Testis (tissue), 3 donors: ENCODE results near the gene SIMC1. TPM values are rescaled to one million over a fixed set of nuclear protein-coding genes. Genes with fewer than 3 reads are reported as not detected.

Experiments
- DNase-seq: peaks from one replicate; pipeline ENCODE4 v3.0.0-alpha.2; 2019
- H3K27ac ChIP-seq, 2 donors: fragments of 200-600 bp; sonication (generic); one replicate each; pipeline ENCODE4 v1.5.1; 2019
- H3K27me3 ChIP-seq: fragments of 200-600 bp; sonication (generic); one replicate; pipeline ENCODE4 v1.5.1; 2019
- H3K36me3 ChIP-seq: fragments of 200-600 bp; sonication (generic); one replicate; pipeline ENCODE4 v1.5.1; 2017; ENCODE audit warnings: low read depth; ENCODE audit errors: missing control alignments
- H3K4me1 ChIP-seq: fragments of 200-600 bp; sonication (generic); one replicate; pipeline ENCODE4 v1.5.1; 2019
- H3K4me3 ChIP-seq, 2 donors: fragments of 200-600 bp; sonication (generic); one replicate each; pipeline ENCODE4 v1.5.1; 2017 to 2019
- H3K9me3 ChIP-seq: fragments of 200-600 bp; sonication (generic); one replicate; pipeline ENCODE4 v1.5.1; 2017
- POLR2A ChIP-seq: fragments of 450-650 bp; IDR thresholded peaks from one replicate; pipeline ENCODE4 v1.6.1; 2017; ENCODE audit warnings: antibody characterized with exemption, mild to moderate bottlenecking, moderate library complexity
- WGBS, 2 donors: methylation state at CpG; one replicate each; pipeline ENCODE4 v1.1.5; 2018; 5-methylcytosine and 5-hydroxymethylcytosine counted together
- intact Hi-C: fragments of 100-400 bp; cut with DNase I; formaldehyde crosslinking; loops from one replicate; pipeline ENCODE4 v1.15.1; 2023; ENCODE audit warnings: low total_unique reads
- polyA plus RNA-seq: library from polyadenylated mRNA; stranded (reverse); fragments of 350-450 nt; fragmentation: Illumina TruSeq; extraction: RNeasy Lipid Tissue Mini Kit (QIAGEN cat#74804); gene quantifications from one replicate; pipeline ENCODE4 v1.2.3, GENCODE V29; 2014; ENCODE audit warnings: low read depth, low replicate concordance; ENCODE audit not compliant: insufficient read depth
- total RNA-seq, 2 donors: library from RNA; depleted of rRNA; stranded (reverse); fragments of >200 nt; gene quantifications; one replicate each; pipeline ENCODE4 v1.2.3, GENCODE V29; 2016
- TF ChIP-seq, protein P1 (sequence below), 3 experiments: fragments of 450-650 bp in 2 of 3; fragments of 200-600 bp in 1 of 3; sonication (generic) in 1 of 3; IDR thresholded peaks; one replicate each; pipeline ENCODE4 v1.5.1; 2016 to 2019; ENCODE audit warnings: antibody characterized with exemption in 3 of 3, mild to moderate bottlenecking in 2 of 3, moderate library complexity in 1 of 3

The SIMC1 gene
- total and polyA plus RNA-seq, 3 donors from 2014 or later, result 97.9 to 119 (median 106) TPM

DNA sequence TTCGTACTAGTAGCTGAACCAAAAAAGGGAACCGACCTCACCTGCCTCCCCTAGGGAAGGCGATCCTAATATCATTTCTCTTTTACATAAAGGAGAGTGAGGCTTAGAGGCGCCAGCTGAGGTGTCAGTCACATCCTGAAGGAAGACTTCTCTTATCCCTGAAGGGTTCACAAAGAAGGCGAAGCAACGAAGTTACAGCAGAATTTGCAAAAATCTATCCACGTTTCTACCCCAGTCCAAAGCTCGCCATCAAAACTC is 123.9 kb downstream of the SIMC1 start:
- WGBS, 2 donors, result 48 to 62% methylated on average over 8 of the region's 8 CpGs
- H3K27ac ChIP-seq, result no peak overlapping the region
- intact Hi-C loops, result no loop called here

DNA sequence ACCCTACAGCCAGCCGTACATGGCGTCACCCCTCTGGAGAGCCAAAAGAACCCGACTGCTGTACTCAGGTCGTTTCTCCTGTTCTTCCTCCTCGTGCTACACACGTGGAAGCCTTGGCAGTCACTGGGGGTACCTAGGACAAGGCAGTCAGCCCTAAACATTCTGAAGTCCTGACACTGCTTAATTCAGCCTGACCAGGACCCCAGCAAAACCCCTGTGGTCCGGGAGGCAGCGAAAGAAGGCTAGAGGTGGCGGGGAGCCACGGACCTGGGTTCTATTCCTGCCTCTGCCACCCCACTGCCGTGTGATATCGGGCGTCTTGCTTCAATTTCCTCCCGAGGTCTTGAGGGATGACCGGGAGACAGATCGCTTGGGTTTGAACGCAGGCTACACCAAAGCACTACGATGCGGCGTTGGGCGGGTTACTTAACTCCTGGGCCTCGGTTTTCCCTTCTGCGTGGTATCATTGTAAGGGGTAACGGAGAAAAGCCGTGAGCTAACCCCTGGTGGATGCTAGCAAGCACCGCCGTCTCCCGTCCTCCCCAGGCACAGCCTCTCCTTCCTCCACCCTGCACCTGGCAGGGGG is 126.6 kb downstream of the SIMC1 start:
- 18 to 25% methylated on average over 22 to 28 of the region's 28 CpGs for WGBS, 2 donors
- no peak for DNase-seq
- H3K9me3 ChIP-seq, result no peaks in the 10 kb centered on the region
- H3K4me3 ChIP-seq, result peak overlapping the region; percentile 75 to 79
- H3K36me3 ChIP-seq, result no peaks in the 10 kb centered on the region
- peaks cover 7% of the 10 kb centered on the region for H3K4me1 ChIP-seq
- peak overlapping the region; percentile 40 to 80 for H3K27ac ChIP-seq
- intact Hi-C loops, result no loop called here
- TF ChIP-seq POLR2A, result no peak
- TF ChIP-seq, protein P1, sequence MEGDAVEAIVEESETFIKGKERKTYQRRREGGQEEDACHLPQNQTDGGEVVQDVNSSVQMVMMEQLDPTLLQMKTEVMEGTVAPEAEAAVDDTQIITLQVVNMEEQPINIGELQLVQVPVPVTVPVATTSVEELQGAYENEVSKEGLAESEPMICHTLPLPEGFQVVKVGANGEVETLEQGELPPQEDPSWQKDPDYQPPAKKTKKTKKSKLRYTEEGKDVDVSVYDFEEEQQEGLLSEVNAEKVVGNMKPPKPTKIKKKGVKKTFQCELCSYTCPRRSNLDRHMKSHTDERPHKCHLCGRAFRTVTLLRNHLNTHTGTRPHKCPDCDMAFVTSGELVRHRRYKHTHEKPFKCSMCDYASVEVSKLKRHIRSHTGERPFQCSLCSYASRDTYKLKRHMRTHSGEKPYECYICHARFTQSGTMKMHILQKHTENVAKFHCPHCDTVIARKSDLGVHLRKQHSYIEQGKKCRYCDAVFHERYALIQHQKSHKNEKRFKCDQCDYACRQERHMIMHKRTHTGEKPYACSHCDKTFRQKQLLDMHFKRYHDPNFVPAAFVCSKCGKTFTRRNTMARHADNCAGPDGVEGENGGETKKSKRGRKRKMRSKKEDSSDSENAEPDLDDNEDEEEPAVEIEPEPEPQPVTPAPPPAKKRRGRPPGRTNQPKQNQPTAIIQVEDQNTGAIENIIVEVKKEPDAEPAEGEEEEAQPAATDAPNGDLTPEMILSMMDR (IDR thresholded peaks at IDR 0.05), result no peak
- no peaks in the 10 kb centered on the region for H3K27me3 ChIP-seq

More for the DNA sequence above, 123.9 kb downstream of the SIMC1 start:
- Histone ChIP-seq H3K4me1 (peaks cover 9% of the 10 kb centered on the region), H3K9me3 (no peaks in the 10 kb centered on the region), H3K27me3 (no peaks in the 10 kb centered on the region), H3K36me3 (no peaks in the 10 kb centered on the region), H3K4me3 (peak overlapping the region; percentile 94 to 98)
- DNase-seq, result no peak
- TF ChIP-seq POLR2A, result no peak

DNA sequence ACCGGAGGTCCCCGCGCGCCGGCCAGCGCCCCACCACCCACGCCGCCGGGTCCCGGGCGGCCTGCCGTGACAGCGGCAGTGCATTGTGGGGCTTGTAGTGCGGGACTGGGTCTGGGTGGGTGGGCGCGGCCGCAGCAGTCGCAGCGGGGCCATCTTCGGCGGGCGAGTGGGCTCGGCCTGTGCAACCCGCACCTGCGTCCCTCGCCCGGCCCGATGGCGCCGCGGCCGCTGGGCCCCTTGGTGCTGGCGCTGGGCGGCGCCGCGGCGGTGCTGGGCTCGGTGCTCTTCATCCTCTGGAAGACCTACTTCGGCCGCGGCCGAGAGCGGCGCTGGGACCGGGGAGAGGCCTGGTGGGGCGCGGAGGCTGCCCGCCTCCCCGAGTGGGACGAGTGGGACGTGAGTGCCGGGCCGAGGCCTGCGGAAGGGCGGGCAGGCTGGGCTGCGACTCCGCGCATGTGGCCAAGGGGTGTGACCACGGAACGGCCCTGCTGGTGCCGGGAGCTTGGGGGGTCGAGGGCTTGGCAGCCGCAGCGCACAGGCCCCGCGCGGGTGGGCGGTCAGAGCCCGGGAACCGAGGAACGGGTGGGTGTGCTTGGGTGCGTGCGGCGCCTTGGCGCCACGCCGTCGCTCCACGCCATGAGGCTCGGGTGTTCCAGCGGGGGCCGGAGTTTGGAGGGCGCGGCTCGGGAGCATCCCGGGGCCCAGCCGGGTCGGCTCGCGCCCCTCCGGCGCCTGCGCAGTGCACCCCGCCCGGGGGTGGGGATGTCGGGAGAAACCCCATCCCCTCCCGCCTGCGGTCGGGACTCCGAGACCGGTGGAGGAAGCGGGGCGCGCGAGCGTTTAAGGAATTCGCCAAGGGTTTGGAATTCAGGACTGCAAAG is 127.4 kb downstream of the SIMC1 start, which contains the start of gene ARL10:
TSS of gene ARL10 (plus strand) at position 137 of the 881 bp plus-strand sequence. CDS start at position 214, 77 bp downstream.
- Histone ChIP-seq H3K27ac (peak within 1 kb of the TSS; percentile 40 to 80), H3K4me1 (no peaks in the 10 kb centered on the region), H3K9me3 (no peaks in the 10 kb centered on the region), H3K36me3 (no peaks in the 10 kb centered on the region), H3K27me3 (no peaks in the 10 kb centered on the region), H3K4me3 (peak within 1 kb of the TSS; percentile 75 to 79)
- intact Hi-C loops, result no loop called here
- no peak for TF ChIP-seq POLR2A
- TF ChIP-seq, protein P1 (IDR thresholded peaks at IDR 0.05), result no peak
- DNase-seq, result peak; percentile 43
- 1 to 3% methylated on average over 17 to 105 of the region's 108 CpGs for WGBS, 2 donors

DNA sequence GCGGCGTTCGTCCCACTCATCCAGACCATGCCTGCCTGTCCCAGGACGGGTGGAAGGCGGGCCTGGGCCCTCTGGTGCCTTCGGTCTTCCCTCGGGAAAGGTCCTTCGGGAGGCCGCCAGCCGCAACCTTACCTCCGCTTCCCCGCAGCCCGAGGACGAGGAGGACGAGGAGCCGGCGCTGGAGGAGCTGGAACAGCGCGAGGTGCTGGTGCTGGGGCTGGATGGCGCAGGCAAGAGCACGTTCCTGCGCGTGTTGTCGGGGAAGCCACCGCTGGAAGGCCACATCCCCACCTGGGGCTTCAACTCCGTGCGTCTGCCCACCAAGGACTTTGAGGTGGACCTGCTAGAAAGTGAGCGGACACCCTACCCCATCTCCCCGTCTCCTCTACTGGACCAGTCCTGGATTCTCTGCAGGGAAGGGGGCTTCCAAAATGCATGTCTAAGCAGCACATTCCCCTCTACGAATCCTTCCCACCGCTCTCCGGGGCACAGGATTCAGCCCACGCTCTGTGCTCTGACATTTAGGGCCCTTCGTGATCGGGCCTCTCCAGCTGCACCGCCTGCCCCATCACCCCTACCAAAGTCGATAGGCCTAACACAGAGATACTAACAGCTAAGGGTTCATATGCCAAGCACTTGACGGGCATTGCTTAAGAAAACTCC is 128.1 kb downstream of the SIMC1 start:
- 39 to 45% methylated on average over 27 to 38 of the region's 38 CpGs for WGBS, 2 donors

More for the DNA sequence above, 128.1 kb downstream of the SIMC1 start:
- TF ChIP-seq, protein P1 (IDR thresholded peaks at IDR 0.05), result no peak
- TF ChIP-seq POLR2A, result no peak
- no peaks in the 10 kb centered on the region for H3K9me3 ChIP-seq
- no peaks in the 10 kb centered on the region for H3K4me1 ChIP-seq
- peak overlapping the region; percentile 75 to 79 for H3K4me3 ChIP-seq
- intact Hi-C loops, result no loop called here
- H3K27ac ChIP-seq, result peak overlapping the region; percentile 40 to 80
- H3K36me3 ChIP-seq, result no peaks in the 10 kb centered on the region
- DNase-seq, result no peak
- H3K27me3 ChIP-seq, result no peaks in the 10 kb centered on the region
